GM12873 (cell line): ENCODE results near the gene TRIM16.
"Not testable (repeated sequence)": the region's sequence is repeated elsewhere in the genome, so short reads cannot be mapped to it uniquely, and the experiment has no call there.

Source experiments
- TF ChIP-seq, protein P1 (sequence below): IDR thresholded peaks from 2 replicates; pipeline ENCODE4 v1.5.1; 2012; ENCODE audit warnings: low read depth, mild to moderate bottlenecking, moderate library complexity, low read length, control low read depth; ENCODE audit not compliant: insufficient read depth; ENCODE audit errors: missing control alignments

The TRIM16 gene

DNA sequence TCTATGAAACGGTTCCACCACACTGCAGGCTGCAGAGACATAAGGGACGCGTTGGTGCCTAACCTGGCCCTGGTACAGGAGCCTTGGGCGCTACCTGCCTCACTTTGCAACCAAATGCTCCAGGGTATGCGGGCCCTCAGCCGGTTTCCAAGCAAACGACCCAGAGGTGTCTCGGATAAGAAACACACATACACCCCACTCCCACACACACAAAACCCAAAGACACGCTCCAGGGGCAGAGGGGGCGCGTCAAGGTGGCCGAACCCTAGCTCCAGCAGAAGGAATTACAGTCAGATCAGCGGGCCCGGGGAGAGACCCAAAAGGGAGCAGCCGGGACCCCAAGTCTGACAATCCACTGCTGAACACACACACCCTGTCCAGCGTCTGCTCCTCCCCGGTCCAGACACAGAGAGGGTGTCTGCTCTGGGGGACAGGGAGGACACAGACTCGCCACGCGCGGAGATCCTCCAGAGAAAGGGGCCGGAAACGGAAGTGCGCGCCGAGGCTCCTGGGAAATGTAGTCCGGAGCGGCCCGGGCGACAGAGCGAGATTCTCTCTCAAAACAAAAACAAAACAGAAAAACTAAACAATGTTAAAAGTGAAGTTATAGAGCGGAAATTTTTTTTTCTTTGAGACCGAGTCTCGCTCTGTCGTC, at the start of gene TRIM16:
TRIM16 (minus strand) TSS at position 488 of the 655 bp plus-strand sequence. CDS start 32,702 bp downstream, outside the sequence.
- TF ChIP-seq, protein P1, sequence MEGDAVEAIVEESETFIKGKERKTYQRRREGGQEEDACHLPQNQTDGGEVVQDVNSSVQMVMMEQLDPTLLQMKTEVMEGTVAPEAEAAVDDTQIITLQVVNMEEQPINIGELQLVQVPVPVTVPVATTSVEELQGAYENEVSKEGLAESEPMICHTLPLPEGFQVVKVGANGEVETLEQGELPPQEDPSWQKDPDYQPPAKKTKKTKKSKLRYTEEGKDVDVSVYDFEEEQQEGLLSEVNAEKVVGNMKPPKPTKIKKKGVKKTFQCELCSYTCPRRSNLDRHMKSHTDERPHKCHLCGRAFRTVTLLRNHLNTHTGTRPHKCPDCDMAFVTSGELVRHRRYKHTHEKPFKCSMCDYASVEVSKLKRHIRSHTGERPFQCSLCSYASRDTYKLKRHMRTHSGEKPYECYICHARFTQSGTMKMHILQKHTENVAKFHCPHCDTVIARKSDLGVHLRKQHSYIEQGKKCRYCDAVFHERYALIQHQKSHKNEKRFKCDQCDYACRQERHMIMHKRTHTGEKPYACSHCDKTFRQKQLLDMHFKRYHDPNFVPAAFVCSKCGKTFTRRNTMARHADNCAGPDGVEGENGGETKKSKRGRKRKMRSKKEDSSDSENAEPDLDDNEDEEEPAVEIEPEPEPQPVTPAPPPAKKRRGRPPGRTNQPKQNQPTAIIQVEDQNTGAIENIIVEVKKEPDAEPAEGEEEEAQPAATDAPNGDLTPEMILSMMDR: not testable (repeated sequence)

DNA sequence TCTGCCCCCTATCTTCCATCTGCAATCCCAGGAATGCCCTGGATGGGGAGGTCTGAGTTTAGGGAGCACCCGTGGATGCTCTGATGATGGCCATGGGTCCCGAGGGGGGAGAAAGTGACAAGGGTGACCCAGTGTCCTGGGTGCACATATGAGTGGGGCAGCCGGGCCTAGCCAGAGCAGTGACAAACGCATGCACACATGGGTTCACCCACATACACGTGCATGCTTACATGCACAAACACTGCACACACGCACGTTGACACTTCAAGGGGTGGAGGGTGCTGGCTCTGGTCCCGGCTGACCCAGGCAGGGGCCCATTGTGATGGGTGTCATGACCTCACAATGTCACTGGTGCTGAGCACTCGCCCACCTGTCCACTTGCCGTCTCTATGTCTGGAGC, 47.8 kb upstream of the TRIM16 start, which contains the start of gene TBC1D26:
TBC1D26 (plus strand) TSS at position 384 of the 400 bp plus-strand sequence. CDS start 3,066 bp downstream, outside the sequence.
- TF ChIP-seq, protein P1: not testable (repeated sequence)

DNA sequence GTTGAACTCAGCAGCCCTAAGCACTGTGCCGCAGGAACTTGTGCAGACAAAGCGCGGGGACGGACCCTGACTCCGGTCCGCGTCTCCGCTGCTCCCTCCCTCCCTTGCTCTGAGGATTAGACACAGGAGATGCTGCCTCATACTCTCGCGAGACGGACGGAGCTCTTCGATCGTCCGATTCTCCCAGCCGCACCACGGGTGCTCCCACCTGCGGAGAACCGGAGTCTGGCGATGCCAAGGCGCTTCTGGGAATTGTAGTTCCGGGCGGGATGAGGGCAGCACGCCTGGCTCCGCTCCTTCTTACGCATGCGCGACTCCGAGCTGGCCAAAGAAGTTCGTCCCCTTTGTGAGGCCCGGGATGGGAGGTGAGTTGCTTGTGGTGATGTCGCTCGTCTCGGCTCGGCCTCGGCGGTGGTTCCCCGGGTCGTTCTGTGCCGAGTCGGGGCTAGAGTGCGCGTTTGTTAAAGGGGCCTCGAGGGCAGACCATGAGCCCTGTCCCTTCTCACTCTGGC, 15.4 kb upstream of the TRIM16 start, which contains the start of gene ZNF286A:
ZNF286A (plus strand) TSS at position 340 of the 512 bp plus-strand sequence. CDS start 578 bp downstream, outside the sequence.
- TF ChIP-seq, protein P1: not testable (repeated sequence)

DNA sequence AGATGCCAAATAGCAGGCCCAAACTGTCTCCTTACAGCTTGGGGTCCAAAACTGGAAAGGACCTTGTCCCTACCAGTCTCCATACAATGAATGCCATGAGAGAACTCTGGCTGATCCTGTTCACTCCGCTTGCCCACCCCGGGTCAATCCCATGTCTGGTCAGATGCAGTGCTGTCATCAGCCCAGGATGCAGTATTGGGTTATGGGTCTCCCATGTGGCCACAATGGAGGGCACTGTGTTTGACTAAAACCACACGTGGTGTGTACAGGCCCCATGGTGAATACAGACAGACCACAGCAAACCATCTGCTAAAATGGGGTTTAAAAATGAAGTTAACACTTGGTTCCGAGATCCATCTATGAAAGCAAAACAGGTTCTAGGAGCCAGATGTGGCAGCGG, 20.4 kb downstream of the TRIM16 start:
- TF ChIP-seq, protein P1: no peak

DNA sequence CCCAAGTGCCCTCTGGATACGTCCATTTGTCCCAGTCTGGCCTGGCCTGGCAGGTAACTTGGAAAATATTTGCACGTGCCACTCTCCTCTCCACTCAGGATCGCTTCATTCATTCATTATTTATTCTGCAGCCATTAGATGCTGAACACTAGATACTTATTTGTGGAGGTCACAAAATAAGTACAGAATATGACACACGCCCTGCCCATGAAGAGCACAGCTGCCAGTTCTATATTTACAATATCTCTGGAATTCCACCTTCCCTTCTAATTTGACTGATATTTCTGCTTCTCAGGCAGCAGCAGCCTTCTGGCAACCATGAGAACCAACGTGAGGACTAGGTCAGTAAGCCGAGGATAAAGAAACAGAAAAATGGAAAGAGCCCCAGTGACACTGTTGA, 20.9 kb downstream of the TRIM16 start:
- TF ChIP-seq, protein P1: no peak

DNA sequence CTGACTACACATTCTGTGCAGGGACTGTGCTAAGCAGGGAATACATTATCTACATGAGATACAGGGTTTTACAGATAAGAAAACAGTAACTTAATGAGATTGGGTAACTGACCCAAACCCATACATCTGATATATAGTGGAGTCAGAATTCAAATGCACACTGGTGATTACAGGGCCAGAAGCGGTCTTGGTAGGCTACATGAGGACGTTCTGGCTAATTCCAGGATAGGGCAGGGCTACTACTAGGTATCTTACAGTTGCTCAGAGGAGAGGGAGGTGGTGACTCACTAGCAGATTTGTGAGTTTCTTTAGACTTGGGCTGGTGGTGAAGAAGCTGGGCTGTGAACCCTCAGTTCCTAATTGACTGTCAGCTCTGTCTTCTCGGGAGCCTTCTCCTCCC, 21.4 kb downstream of the TRIM16 start:
- TF ChIP-seq, protein P1: no peak

DNA sequence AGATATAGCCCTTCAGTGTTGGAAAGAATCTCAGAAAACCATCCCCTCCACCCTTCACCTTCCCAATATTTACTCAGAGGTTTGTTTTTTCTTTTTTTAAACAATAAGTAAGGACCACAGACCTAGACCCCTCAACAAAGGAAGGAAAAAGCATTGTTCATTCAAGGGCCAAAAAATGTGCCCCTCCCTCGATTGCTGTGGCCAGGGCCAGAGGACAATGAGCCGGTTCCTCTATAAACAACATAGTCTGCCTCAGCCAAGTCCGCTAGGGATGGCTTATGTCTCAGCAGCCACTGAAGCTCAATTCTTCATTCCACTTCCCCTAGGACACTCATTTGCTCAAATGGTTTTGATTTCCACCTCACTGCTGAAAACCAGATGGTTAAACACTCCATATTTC, 24.0 kb downstream of the TRIM16 start:
- TF ChIP-seq, protein P1: no peak
